ENCODE measurements around the gene TNFRSF6B. TPM values are rescaled to one million over a fixed set of nuclear protein-coding genes. Genes with fewer than 3 reads are reported as not detected.

Gene TNFRSF6B
- total RNA-seq, 1 donor = 0.36 TPM

DNA sequence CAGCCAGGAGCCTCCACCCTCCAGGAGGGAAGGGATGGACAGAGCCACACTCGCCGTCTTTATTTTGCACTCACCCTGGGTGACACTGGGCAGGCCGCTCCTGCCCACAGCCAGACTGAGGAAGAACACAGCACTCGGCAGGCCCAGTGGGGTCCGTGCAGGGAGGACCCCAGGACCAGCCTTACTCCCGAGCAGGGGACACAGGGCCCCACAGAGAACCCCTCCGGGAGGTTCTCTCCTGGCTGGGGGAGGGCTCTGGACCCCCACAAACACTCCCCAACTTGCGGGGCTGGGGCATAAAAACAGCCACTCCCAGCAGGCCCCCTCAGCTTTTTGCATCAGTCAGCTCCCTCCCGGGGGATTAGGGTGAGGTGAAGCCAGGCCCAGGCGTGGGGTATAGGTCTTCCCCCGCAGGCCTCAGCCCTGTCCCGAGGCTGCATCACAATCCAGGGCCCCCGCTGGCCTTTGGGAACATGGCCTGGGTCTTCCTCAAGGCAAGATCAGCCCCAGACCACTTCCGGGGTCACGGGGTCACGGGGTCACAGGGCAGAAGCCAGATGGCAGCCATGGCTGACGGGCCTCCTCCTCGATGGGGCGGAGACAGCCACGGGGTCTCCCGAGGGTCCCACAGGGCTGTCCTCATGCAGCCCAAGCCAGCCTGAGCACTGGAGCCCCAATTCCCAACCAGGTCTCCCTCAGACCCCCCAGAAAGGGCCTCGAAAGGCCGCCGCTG is 3.2 kb downstream of the TNFRSF6B start:
- no peak overlapping the region for H3K4me3 ChIP-seq (ENCODE audit: low read depth, low read length)
- no peak for TF ChIP-seq CTCF (IDR thresholded peaks at IDR 0.05; ENCODE audit: insufficient read depth, low read length)
- DNase-seq (ENCODE audit: low read depth) = no peak

DNA sequence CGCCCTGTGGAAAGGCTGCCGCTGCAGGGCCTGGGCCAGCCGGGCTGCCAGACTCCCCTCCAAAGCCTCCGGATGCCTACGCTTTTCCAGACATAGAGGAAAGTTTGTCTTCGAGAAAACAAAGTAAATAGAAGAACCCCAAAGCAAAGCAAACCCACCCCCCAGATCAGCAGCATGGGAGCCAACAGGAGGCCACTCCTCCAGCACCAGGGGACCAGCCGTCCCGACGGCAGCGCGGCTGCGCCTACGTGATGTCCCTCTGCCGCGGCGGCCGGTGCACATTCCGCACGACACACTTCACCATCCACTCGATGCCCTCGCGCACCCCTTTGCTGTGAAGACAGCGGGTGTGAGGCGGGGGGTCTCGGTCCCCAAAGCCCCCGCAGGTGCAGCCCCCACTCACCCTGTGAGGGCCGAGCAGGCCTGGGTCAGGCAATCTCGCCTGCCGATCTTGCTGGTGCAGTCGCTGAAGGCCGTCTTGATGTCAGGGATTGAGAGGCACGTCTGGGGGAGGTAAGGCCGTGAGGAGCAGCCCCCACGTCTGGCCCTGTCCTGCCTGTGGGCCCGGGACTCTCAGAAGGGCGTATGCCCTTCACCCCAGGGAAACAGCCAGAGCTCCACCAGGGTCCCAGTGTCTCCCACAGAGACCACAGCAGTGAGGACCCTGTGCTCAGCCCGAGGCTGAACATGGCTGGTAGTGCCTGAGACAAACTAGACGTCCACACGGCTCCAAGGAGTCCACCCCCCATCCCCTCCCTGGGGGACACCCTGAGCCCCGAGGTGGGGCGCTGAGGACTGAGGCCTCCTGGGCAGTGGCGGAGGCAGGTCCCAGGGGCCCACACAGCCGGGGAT is 4.0 kb downstream of the TNFRSF6B start:
- no peak overlapping the region for H3K4me3 ChIP-seq (ENCODE audit: low read depth, low read length)
- TF ChIP-seq CTCF (IDR thresholded peaks at IDR 0.05; ENCODE audit: insufficient read depth, low read length) = no peak
- no peak for DNase-seq (ENCODE audit: low read depth)

DNA sequence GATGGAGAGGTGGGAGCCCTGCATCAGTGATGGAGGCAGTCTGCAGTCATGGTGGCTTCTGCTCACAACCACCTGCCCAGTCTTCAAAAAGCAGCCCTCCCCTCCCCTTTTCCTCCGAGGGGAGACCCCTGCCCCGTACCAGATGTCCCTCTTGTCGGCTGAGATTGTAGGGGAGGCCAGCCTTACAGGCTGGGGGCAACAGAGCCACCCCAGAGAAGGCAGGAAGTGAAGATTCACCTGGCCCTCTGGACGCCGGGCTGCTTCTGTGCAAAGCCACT is 4.5 kb downstream of the TNFRSF6B start:
- no peak overlapping the region for H3K4me3 ChIP-seq (ENCODE audit: low read depth, low read length)
- no peak for DNase-seq (ENCODE audit: low read depth)
- TF ChIP-seq CTCF (IDR thresholded peaks at IDR 0.05; ENCODE audit: insufficient read depth, low read length) = no peak

DNA sequence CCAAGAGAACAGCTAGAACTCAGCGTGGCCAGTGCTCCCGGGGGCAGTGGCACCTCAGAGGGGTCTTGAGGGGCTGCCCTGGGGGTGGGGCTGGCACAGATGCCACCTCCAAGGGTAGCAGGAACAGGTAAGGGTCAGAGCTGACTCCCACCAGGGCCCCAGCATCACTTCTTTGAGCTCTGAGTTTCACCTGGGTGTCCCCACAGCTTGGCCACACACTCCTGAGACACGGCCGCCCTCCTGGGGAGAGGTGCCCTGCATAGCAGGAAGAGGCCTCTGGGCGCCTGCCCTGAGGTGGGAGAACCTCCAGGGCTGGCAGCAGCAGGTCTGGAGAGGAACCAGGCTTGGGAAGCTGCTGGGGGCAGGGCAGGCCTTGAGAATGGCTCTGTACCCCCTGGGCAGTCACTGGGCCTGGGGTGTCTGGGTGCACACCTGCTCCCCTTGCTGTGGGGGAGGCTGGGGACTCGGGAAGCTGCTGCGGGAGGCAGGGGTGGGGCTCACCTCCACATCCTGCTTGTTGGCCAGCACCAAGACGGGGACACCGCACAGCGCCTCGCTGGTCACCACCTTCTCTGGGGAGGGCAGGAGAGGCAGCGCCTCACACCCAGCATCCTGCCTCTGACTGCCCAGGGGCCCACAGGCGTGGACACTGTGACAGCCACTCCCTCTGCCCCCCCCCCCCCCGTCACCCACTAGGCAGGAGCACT is 5.0 kb downstream of the TNFRSF6B start:
- no peak for TF ChIP-seq CTCF (IDR thresholded peaks at IDR 0.05; ENCODE audit: insufficient read depth, low read length)
- no peak for DNase-seq (ENCODE audit: low read depth)

DNA sequence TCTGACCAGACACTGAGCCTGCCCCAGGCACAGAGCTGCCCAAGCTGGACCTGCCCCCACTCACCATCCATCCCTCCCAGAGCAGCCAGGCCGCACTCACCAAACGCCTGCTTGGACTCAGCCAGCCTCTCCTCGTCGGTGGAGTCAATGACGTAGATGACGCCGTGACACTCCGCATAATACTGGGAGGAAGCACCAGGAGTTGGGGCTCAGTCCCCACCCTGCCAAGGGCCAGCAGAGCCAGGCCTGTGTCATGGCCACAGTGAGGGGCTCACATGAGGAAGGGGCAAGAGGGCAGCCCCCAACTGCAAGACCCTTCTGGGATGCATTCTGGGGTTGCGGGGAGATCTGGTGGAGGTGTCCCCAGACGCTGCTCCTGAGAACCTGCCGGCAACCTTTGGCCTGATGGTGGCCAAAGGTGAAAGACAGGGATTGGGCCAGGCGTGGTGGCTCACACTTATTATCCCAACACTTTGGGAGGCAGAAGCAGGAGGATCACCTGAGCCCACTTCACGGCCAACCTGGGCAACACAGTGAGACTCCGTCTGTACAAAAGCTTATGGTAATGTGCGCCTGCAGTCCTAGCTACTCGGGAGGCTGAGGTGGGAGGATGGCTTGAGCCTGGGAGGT is 5.7 kb downstream of the TNFRSF6B start:
- no peak overlapping the region for H3K4me3 ChIP-seq (ENCODE audit: low read depth, low read length)
- TF ChIP-seq CTCF (IDR thresholded peaks at IDR 0.05; ENCODE audit: insufficient read depth, low read length) = no peak
- DNase-seq (ENCODE audit: low read depth) = no peak

More for the DNA sequence above, 5.0 kb downstream of the TNFRSF6B start:
- no peak overlapping the region for H3K4me3 ChIP-seq (ENCODE audit: low read depth, low read length)

- no peak for DNase-seq (ENCODE audit: low read depth)
- TF ChIP-seq CTCF (IDR thresholded peaks at IDR 0.05; ENCODE audit: insufficient read depth, low read length) = no peak
- no peak overlapping the region for H3K4me3 ChIP-seq (ENCODE audit: low read depth, low read length)
Observed at GRCh38 chr20:63702751-63703470, 6.5 kb downstream of the TNFRSF6B start.
